ENCODE data around the gene CILP2.

Gene CILP2

GRCh38 chr19:19495614-19496603 is 42.2 kb upstream of the CILP2 start:
- no peak overlapping the region for H3K4me3 ChIP-seq (ENCODE audit: low read depth, low read length)
- H3K36me3 ChIP-seq (ENCODE audit: control insufficient read depth, insufficient read depth, low read length) = no peaks in the 10 kb centered on the region
- no peak for TF ChIP-seq CTCF (IDR thresholded peaks at IDR 0.05)

DNA sequence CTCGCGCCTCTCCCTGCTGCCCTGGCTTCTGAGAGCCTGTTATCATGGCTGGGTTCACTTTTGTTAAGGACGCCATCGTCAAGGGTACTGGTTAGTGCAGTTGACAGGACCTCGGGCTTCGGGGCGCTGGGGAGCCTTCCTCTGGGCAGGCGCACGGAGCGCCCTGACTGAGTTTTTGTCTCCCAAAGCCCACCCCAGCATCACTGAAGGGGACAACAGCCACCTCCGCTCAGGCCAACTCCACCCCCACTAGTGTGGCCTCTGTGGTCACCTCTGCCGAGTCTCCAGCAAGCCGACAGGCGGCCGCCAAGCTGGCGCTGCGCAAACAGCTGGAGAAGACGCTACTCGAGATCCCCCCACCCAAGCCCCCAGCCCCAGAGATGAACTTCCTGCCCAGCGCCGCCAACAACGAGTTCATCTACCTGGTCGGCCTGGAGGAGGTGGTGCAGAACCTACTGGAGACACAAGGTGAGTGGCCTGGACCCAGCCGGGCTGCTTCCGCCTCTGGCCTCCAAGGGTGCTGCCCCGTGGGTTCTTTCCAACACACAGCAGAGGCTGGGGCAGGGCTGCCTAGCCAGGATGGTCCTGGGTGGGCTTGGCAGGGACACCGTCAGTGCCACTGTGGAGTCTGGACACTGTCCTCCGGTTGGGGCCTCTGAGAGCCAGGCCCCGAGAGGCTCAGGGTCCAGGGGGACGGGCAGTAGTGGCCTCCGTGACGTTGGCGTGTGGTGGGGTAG is 39.6 kb upstream of the CILP2 start:
- H3K27me3 ChIP-seq (ENCODE audit: control insufficient read depth, insufficient read depth, low read length) = no peaks in the 10 kb centered on the region
- peaks cover 51% of the 10 kb centered on the region for H3K79me2 ChIP-seq
- H3K4me3 ChIP-seq (ENCODE audit: low read depth, low read length) = no peak overlapping the region
- no peak for TF ChIP-seq CTCF (IDR thresholded peaks at IDR 0.05)
- no peak overlapping the region for H3K4me2 ChIP-seq (ENCODE audit: low read length)
- H3K4me1 ChIP-seq = no peaks in the 10 kb centered on the region
- no peak overlapping the region for H3K27ac ChIP-seq
- H3K9me3 ChIP-seq (ENCODE audit: control insufficient read depth, low read length) = no peaks in the 10 kb centered on the region
- no peak overlapping the region for H2AFZ ChIP-seq
- H3K9ac ChIP-seq = no peak overlapping the region
- H3K36me3 ChIP-seq (ENCODE audit: control insufficient read depth, insufficient read depth, low read length) = no peaks in the 10 kb centered on the region

More at GRCh38 chr19:19495614-19496603, 42.2 kb upstream of the CILP2 start:
- H3K9ac ChIP-seq = no peak overlapping the region
- H2AFZ ChIP-seq = no peak overlapping the region
- no peak overlapping the region for H3K4me2 ChIP-seq (ENCODE audit: low read length)
- H3K9me3 ChIP-seq (ENCODE audit: control insufficient read depth, low read length) = no peaks in the 10 kb centered on the region
- no peak overlapping the region for H3K27ac ChIP-seq
- peaks cover 53% of the 10 kb centered on the region for H3K79me2 ChIP-seq
- no peaks in the 10 kb centered on the region for H3K4me1 ChIP-seq
- no peaks in the 10 kb centered on the region for H3K27me3 ChIP-seq (ENCODE audit: control insufficient read depth, insufficient read depth, low read length)

GRCh38 chr19:19499272-19499995 is 38.6 kb upstream of the CILP2 start:
- Histone ChIP-seq H3K4me3 (ENCODE audit: low read depth, low read length) (no peak overlapping the region), H2AFZ (no peak overlapping the region), H3K9me3 (ENCODE audit: control insufficient read depth, low read length) (no peaks in the 10 kb centered on the region), H3K4me2 (ENCODE audit: low read length) (no peak overlapping the region), H3K36me3 (ENCODE audit: control insufficient read depth, insufficient read depth, low read length) (no peaks in the 10 kb centered on the region), H3K27me3 (ENCODE audit: control insufficient read depth, insufficient read depth, low read length) (no peaks in the 10 kb centered on the region), H3K79me2 (peaks cover 45% of the 10 kb centered on the region), H3K27ac (no peak overlapping the region), H3K9ac (no peak overlapping the region), H3K4me1 (no peaks in the 10 kb centered on the region)
- no peak for TF ChIP-seq CTCF (IDR thresholded peaks at IDR 0.05)

- H3K9me3 ChIP-seq (ENCODE audit: control insufficient read depth, low read length) = no peaks in the 10 kb centered on the region
- H3K27ac ChIP-seq = no peak overlapping the region
- H3K4me1 ChIP-seq = no peaks in the 10 kb centered on the region
- no peak overlapping the region for H2AFZ ChIP-seq
- no peak overlapping the region for H3K9ac ChIP-seq
- H3K4me3 ChIP-seq (ENCODE audit: low read depth, low read length) = no peak overlapping the region
- no peak for TF ChIP-seq CTCF (IDR thresholded peaks at IDR 0.05)
- no peaks in the 10 kb centered on the region for H3K27me3 ChIP-seq (ENCODE audit: control insufficient read depth, insufficient read depth, low read length)
- peaks cover 36% of the 10 kb centered on the region for H3K79me2 ChIP-seq
- H3K36me3 ChIP-seq (ENCODE audit: control insufficient read depth, insufficient read depth, low read length) = no peaks in the 10 kb centered on the region
- H3K4me2 ChIP-seq (ENCODE audit: low read length) = no peak overlapping the region
Measured at GRCh38 chr19:19500975-19501644, 37.0 kb upstream of the CILP2 start.

All from parathyroid adenoma (tissue), 2 donors.